MM.1S (cell line): ENCODE data around the gene PLD1.

Experiments
- EZH2 ChIP-seq: fragments of 300-600 bp; sonication (generic); optimal IDR thresholded peaks from 2 replicates; pipeline ENCODE3; 2017; ENCODE audit warnings: low read depth, mild to moderate bottlenecking, antibody characterized with exemption, low read length, mixed read lengths
- TF ChIP-seq, protein P1 (sequence below): fragments of 300-600 bp; sonication (generic); IDR thresholded peaks from 2 replicates; pipeline ENCODE4 v1.5.1; 2016; ENCODE audit warnings: antibody characterized with exemption, low read length, mixed read lengths

DNA sequence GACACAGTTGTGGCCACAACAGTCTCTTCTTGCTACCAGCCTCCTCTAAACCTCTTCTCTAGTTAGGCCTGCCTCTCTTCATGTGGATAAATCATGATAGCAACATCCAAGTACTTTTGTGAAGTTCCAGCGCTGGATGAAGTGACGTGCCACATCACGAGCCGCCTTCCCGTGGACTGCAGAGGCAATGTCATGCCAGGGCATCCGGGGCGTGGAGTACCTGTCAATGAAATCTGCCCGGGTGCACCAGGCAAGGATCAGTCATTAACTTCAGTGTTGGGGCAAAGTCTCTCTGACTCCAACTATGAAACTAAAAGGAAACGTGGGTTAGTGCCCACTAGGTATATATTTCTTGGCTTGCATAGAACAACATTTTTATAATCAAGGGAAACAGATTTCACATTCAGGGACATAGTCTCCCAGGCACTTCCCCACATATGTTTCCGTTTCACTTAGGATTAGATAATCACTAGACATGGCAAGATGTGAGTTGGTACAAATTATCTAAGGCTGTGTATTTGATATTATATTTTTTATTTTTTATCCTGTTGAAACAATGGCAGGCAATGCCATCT is 133.6 kb downstream of the PLD1 start:
- TF ChIP-seq, protein P1, sequence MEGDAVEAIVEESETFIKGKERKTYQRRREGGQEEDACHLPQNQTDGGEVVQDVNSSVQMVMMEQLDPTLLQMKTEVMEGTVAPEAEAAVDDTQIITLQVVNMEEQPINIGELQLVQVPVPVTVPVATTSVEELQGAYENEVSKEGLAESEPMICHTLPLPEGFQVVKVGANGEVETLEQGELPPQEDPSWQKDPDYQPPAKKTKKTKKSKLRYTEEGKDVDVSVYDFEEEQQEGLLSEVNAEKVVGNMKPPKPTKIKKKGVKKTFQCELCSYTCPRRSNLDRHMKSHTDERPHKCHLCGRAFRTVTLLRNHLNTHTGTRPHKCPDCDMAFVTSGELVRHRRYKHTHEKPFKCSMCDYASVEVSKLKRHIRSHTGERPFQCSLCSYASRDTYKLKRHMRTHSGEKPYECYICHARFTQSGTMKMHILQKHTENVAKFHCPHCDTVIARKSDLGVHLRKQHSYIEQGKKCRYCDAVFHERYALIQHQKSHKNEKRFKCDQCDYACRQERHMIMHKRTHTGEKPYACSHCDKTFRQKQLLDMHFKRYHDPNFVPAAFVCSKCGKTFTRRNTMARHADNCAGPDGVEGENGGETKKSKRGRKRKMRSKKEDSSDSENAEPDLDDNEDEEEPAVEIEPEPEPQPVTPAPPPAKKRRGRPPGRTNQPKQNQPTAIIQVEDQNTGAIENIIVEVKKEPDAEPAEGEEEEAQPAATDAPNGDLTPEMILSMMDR = no peak
- TF ChIP-seq EZH2 = no peak
